GM21526 (cell line): ENCODE data around the gene DYNLT2.

Source experiments
- ATAC-seq: cut with Tn5 transposase; IDR thresholded peaks from one replicate; pipeline ENCODE4 v1.9.1; 2021; ENCODE audit warnings: moderate library complexity; ENCODE audit not compliant: unreplicated experiment, low FRiP score

The DYNLT2 gene

GRCh38 chr6:169738976-169739529 lies 12.3 kb downstream of the DYNLT2 start:
- ATAC-seq, result no peak

- ATAC-seq, result no peak
Observed at GRCh38 chr6:169738204-169738975, 13.0 kb downstream of the DYNLT2 start.

GRCh38 chr6:169729961-169730360 lies 21.4 kb downstream of the DYNLT2 start:
- ATAC-seq, result no peak

GRCh38 chr6:169726963-169727362 lies 24.4 kb downstream of the DYNLT2 start:
- ATAC-seq, result no peak

- ATAC-seq, result no peak
Observed at GRCh38 chr6:169726049-169726400, 25.3 kb downstream of the DYNLT2 start.

GRCh38 chr6:169725125-169726048 lies 26.0 kb downstream of the DYNLT2 start:
- ATAC-seq, result no peak

GRCh38 chr6:169724494-169725124 lies 26.8 kb downstream of the DYNLT2 start, which contains the start of gene PHF10:
Gene PHF10, minus strand, starts transcription at chr6:169724500. Its CDS starts 569 bp downstream, at chr6:169723931.
- peak; percentile 33 for ATAC-seq

- peak; percentile 34 for ATAC-seq
Observed at GRCh38 chr6:169723991-169724493, 27.3 kb downstream of the DYNLT2 start.

- peak; percentile 43 for ATAC-seq
Observed at GRCh38 chr6:169723200-169723909, 28.0 kb downstream of the DYNLT2 start.

- peak; percentile 28 for ATAC-seq
Observed at GRCh38 chr6:169722362-169723199, 28.8 kb downstream of the DYNLT2 start.

GRCh38 chr6:169720207-169720855 lies 31.0 kb downstream of the DYNLT2 start:
- ATAC-seq, result no peak

- ATAC-seq, result no peak
Observed at GRCh38 chr6:169719117-169719516, 32.3 kb downstream of the DYNLT2 start.

GRCh38 chr6:169714595-169714994 lies 36.8 kb downstream of the DYNLT2 start:
- no peak for ATAC-seq

- ATAC-seq, result no peak
Observed at GRCh38 chr6:169714178-169714577, 37.2 kb downstream of the DYNLT2 start.

GRCh38 chr6:169710009-169710408 lies 41.4 kb downstream of the DYNLT2 start:
- no peak for ATAC-seq

- ATAC-seq, result no peak
Observed at GRCh38 chr6:169709293-169709692, 42.1 kb downstream of the DYNLT2 start.

- ATAC-seq, result no peak
Observed at GRCh38 chr6:169707772-169708171, 43.6 kb downstream of the DYNLT2 start.

- peak; percentile 8 for ATAC-seq
Observed at GRCh38 chr6:169702840-169703246, 48.5 kb downstream of the DYNLT2 start.
